ENCODE measurements around the gene RHOH.

GRCh38 chr4:40152637-40153036, 44.2 kb upstream of the RHOH start:
- TF ChIP-seq CTCF (IDR thresholded peaks at IDR 0.05 in 4 of 5, conservative IDR thresholded peaks at IDR 0.05 in 1 of 5) (no peak), POLR2A (IDR thresholded peaks at IDR 0.05) (no peak)
